Endothelial cell of umbilical vein (primary cell): ENCODE data around the gene SLC12A2. TPM values are rescaled to one million over a fixed set of nuclear protein-coding genes. Genes with fewer than 3 reads are reported as not detected.
A peak's percentile ranks its signal among the peaks of the same experiment; 100 is the strongest.

ENCODE experiments used
- BruUV-seq: library from RNA; stranded (reverse); fragments of 400-500 nt; replicated peaks from 2 replicates; lab custom pipeline; 2021; lab: Mats Ljungman, UMichigan
- CTCF ChIA-PET: fragments of 300-600, 350-600 bp; sonication (Branson Sonifier 250); formaldehyde crosslinking; loops from one replicate; lab custom pipeline; 2021; ENCODE audit warnings: antibody characterized with exemption, inconsistent platforms; lab: Charles Lee
- POLR2A ChIA-PET: fragments of 300-600, 350-600 bp; sonication (Branson Sonifier 250); formaldehyde crosslinking; loops from one replicate; lab custom pipeline; 2021; ENCODE audit warnings: antibody characterized with exemption, inconsistent platforms; lab: Charles Lee
- DNase-seq: peaks from one replicate; pipeline ENCODE4 v3.0.0-alpha.2; 2011; ENCODE audit warnings: low read depth, low spot score
- FAIRE-seq: peaks from 2 replicates; lab custom pipeline; 2011; peaks lifted over from hg19 to GRCh38; lab: Jason Lieb, UNC
- H2AFZ ChIP-seq: 2 replicates; pipeline ENCODE4 v1.6.0; 2012; ENCODE audit warnings: low read depth, low read length, control low read depth, inconsistent platforms
- H3K27ac ChIP-seq: 2 replicates; pipeline ENCODE4 v1.5.1; 2011; ENCODE audit warnings: low read depth, mild to moderate bottlenecking, control low read depth, low read length, moderate library complexity; ENCODE audit not compliant: insufficient read depth
- H3K27me3 ChIP-seq, 2 experiments: 2 replicates each; pipeline versions ENCODE4 v1.6.0 to v1.6.1; 2011; ENCODE audit warnings: low read length in 2 of 2, mixed read lengths in 1 of 2; ENCODE audit not compliant: control insufficient read depth in 2 of 2, insufficient read depth in 2 of 2
- H3K36me3 ChIP-seq, 2 experiments: 2 replicates in 1 of 2; 3 replicates in 1 of 2; pipeline ENCODE4 v1.5.1; 2011; ENCODE audit warnings: low read length in 2 of 2, mild to moderate bottlenecking in 1 of 2, moderate library complexity in 1 of 2; ENCODE audit not compliant: control insufficient read depth in 2 of 2, insufficient read depth in 2 of 2; ENCODE audit errors: extremely low read depth in 1 of 2
- H3K4me1 ChIP-seq: 3 replicates; pipeline ENCODE4 v1.5.1; 2011; ENCODE audit warnings: mild to moderate bottlenecking, low read length; ENCODE audit not compliant: control insufficient read depth, insufficient read depth; ENCODE audit errors: extremely low read depth
- H3K4me2 ChIP-seq: 2 replicates; pipeline ENCODE4 v1.6.1; 2011; ENCODE audit warnings: low read length, control low read depth, mixed read lengths; ENCODE audit not compliant: insufficient read depth
- H3K4me3 ChIP-seq, 3 experiments: fragments of 200-600 bp in 1 of 3; sonication (generic), shearing (Covaris generic) in 1 of 3; replicated peaks in 1 of 3; 2 replicates each; pipeline ENCODE4 v1.5.1; 2011 to 2016; ENCODE audit warnings: control low read depth in 3 of 3, low read length in 3 of 3, mild to moderate bottlenecking in 2 of 3, inconsistent platforms in 1 of 3, low read depth in 1 of 3, moderate library complexity in 1 of 3; ENCODE audit not compliant: insufficient read depth in 1 of 3
- H3K79me2 ChIP-seq: 2 replicates; pipeline ENCODE4 v1.6.0; 2012; ENCODE audit warnings: low read length, inconsistent platforms; ENCODE audit not compliant: control insufficient read depth, insufficient read depth
- H3K9ac ChIP-seq: replicated peaks from 2 replicates; pipeline ENCODE3; 2011; ENCODE audit warnings: low read length, control low read depth; ENCODE audit not compliant: insufficient read depth; ENCODE audit errors: extremely low read depth
- H3K9me1 ChIP-seq: replicated peaks from 3 replicates; pipeline ENCODE4 v1.6.0; 2011; ENCODE audit warnings: mild to moderate bottlenecking, low read length; ENCODE audit not compliant: control insufficient read depth, insufficient read depth; ENCODE audit errors: extremely low read depth
- H3K9me3 ChIP-seq: replicated peaks from 2 replicates; pipeline ENCODE4 v1.5.1; 2012; ENCODE audit warnings: low read length, inconsistent platforms; ENCODE audit not compliant: control insufficient read depth, insufficient read depth
- H4K20me1 ChIP-seq: replicated peaks from 2 replicates; pipeline ENCODE3; 2011; ENCODE audit warnings: mild to moderate bottlenecking, low read length; ENCODE audit not compliant: control insufficient read depth, insufficient read depth; ENCODE audit errors: extremely low read depth
- CTCF ChIP-seq, 2 donors: IDR thresholded peaks; 1 replicate in 1 of 2; 2 replicates in 1 of 2; pipeline ENCODE4 v1.5.1; 2011; ENCODE audit warnings: low read length in 2 of 2, mild to moderate bottlenecking in 2 of 2, moderate library complexity in 2 of 2, control low read depth in 1 of 2, inconsistent platforms in 1 of 2, low read depth in 1 of 2; ENCODE audit not compliant: insufficient read depth in 1 of 2; ENCODE audit errors: extremely low read depth in 1 of 2
- EZH2 ChIP-seq: IDR thresholded peaks from 2 replicates; pipeline ENCODE4 v1.6.1; 2012; ENCODE audit warnings: borderline replicate concordance, low read depth, mild to moderate bottlenecking, moderate library complexity, low read length, inconsistent platforms; ENCODE audit not compliant: severe bottlenecking
- FOS ChIP-seq: IDR thresholded peaks from 2 replicates; pipeline ENCODE4 v1.6.1; 2011; ENCODE audit warnings: mild to moderate bottlenecking, low read length, moderate library complexity, borderline replicate concordance; ENCODE audit not compliant: insufficient read depth
- GATA2 ChIP-seq: IDR thresholded peaks from 2 replicates; pipeline ENCODE4 v1.7.0; 2011; ENCODE audit warnings: low read depth, mild to moderate bottlenecking, moderate library complexity, mixed read lengths, low read length; ENCODE audit not compliant: insufficient read length, insufficient read depth
- JUN ChIP-seq: IDR thresholded peaks from 2 replicates; pipeline ENCODE4 v1.6.1; 2011; ENCODE audit warnings: borderline replicate concordance, low read depth; ENCODE audit not compliant: insufficient read length, insufficient read depth
- MAX ChIP-seq: IDR thresholded peaks from 2 replicates; pipeline ENCODE4 v1.6.1; 2011; ENCODE audit not compliant: insufficient read depth, insufficient read length
- MYC ChIP-seq: IDR thresholded peaks from one replicate; pipeline ENCODE4 v1.6.1; 2011; ENCODE audit warnings: mild to moderate bottlenecking, low read depth, low read length
- POLR2A ChIP-seq: IDR thresholded peaks from 2 replicates; pipeline ENCODE4 v1.6.1; 2012; ENCODE audit warnings: low read depth, mild to moderate bottlenecking, control low read depth, low read length
- POLR2AphosphoS5 ChIP-seq: IDR thresholded peaks from 2 replicates; pipeline ENCODE4 v1.6.1; 2012; ENCODE audit warnings: low read depth, mild to moderate bottlenecking, control low read depth, low read length, moderate library complexity; ENCODE audit not compliant: insufficient read depth
- dilution Hi-C: fragments of 300-500 bp; cut with MboI; formaldehyde crosslinking; loops from one replicate; pipeline ENCODE4 v1.15.0; 2019; ENCODE audit warnings: low sequenced_read_pairs; ENCODE audit not compliant: extremely low pct_ligation_motif_present
- intact Hi-C: fragments of 100-400 bp; cut with micrococcal nuclease; formaldehyde crosslinking; loops from one replicate; pipeline ENCODE4 v1.10.0; 2022
- polyA plus RNA-seq, 4 experiments: library from polyadenylated mRNA; depleted of rRNA in 3 of 4; stranded (reverse) in 3 of 4; unstranded in 1 of 4; fragments of >200 nt; gene quantifications; 2 replicates each; pipeline versions ENCODE4 v1.2.1 to v1.2.3, GENCODE V29; 2011 to 2012; ENCODE audit warnings: missing spikeins in 1 of 4
- total RNA-seq: library from RNA; stranded (reverse); gene quantifications from 2 replicates; pipeline ENCODE4 v1.2.3, GENCODE V29; 2021

The SLC12A2 gene
- total and polyA plus RNA-seq, 2 donors (not counting 3 experiments of a cell fraction or from before 2014, with no cell fraction given): 11.0 to 59.5 TPM

- intact Hi-C loops: no loop called here
- no peak for FAIRE-seq
- peaks cover 66% of the 10 kb centered on the region for H3K79me2 ChIP-seq
Measured at GRCh38 chr5:128092144-128092543, 8.6 kb downstream of the SLC12A2 start.

More at GRCh38 chr5:128092144-128092543, 8.6 kb downstream of the SLC12A2 start:
- Histone ChIP-seq H3K9me1 (no peaks in the 10 kb centered on the region), H4K20me1 (peaks cover 9% of the 10 kb centered on the region), H3K4me1 (peaks cover 20% of the 10 kb centered on the region), H3K27me3 (no peaks in the 10 kb centered on the region), H3K36me3 (no peaks in the 10 kb centered on the region), H2AFZ (no peak overlapping the region), H3K4me2 (peak overlapping the region; percentile 28), H3K9ac (no peak overlapping the region), H3K9me3 (peaks cover 2% of the 10 kb centered on the region), H3K27ac (no peak overlapping the region), H3K4me3 (no peak overlapping the region)
- ChIA-PET POLR2A (no interaction called here), CTCF (interaction anchor here (1.2 to 1.7 kb wide), 6 partner anchors 8 to 336 kb away, joined by 3 to 8 read pairs (median 4); partner anchors contain the start of gene SLC12A2)
- dilution Hi-C loops: no loop called here
- no peak for DNase-seq
- no peak for TF ChIP-seq POLR2A
- no peak for TF ChIP-seq MYC
- TF ChIP-seq CTCF (IDR thresholded peaks at IDR 0.05; ENCODE audit: extremely low read depth in 1 of 2, insufficient read depth in 1 of 2, low read depth in 1 of 2, low read length in 2 of 2): no peak
- TF ChIP-seq FOS: no peak
- TF ChIP-seq MAX: no peak
- TF ChIP-seq EZH2: no peak
- no peak for TF ChIP-seq GATA2
- no peak for TF ChIP-seq JUN
- TF ChIP-seq POLR2AphosphoS5: no peak
- BruUV-seq: no TSS peak
